Measurements from ENCODE around the gene GNLY.

The GNLY gene

DNA sequence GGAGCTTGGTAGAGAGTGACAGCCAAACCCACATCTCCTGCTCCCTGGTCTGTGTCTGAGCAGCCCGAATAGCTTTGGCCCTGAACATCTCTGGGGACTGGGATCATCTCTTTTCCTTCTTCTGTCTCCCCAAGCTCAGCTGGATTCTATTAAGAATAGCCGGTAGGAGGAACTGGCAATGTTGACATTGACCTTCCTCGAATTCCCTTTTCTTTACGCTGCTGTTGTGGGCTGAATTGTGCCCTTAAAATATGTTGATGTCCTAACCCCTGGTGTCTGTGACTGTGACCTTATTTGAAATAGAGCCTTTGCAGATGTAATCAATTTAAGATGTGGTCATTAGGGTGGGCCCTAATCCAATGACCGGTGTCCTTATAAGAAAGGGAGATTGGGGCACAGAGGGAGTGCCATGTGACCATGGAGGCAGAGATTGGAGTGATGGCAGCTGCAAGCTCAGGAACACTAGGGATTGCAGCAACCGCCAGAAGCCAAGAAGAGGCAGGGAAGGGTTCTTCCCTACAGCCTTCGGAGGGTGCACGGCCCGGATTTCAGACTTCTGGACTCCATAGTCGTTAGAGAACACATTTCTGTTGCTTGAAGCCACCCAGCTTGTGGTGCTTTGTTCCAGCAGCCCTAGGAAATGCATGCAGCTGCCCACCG lies 20.3 kb upstream of the GNLY start:
- H3K4me1 Mint-ChIP-seq = peaks cover under 1% of the 10 kb centered on the region
- H3K4me3 Mint-ChIP-seq = no peak overlapping the region
- no peak for ATAC-seq
- no peak for DNase-seq
- H3K27me3 Mint-ChIP-seq = no peaks in the 10 kb centered on the region
- no peak overlapping the region for H3K27ac Mint-ChIP-seq
- no peaks in the 10 kb centered on the region for H3K9me3 Mint-ChIP-seq

DNA sequence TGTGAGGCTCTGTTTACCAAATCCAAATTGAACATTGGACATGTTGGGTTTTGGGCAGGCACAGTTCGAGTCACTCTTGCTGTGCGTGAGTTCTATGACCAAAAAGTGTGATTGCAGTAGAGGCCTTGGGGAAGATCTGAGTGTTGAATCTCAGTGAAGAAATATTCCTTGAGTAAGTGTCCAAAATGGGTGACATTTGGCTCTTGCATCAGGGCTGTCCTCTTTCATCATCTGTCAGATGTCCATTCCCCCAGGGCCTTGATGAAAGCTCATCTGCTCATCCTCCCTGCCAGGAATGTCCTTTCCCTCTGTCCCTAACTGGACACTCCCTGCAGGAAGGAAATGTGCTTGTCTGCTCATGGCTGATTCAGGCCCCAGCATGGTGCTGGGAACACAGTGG lies 19.7 kb upstream of the GNLY start:
- Mint-ChIP-seq H3K4me3 (no peak overlapping the region), H3K9me3 (no peaks in the 10 kb centered on the region), H3K4me1 (peaks cover 5% of the 10 kb centered on the region), H3K27me3 (no peaks in the 10 kb centered on the region), H3K27ac (no peak overlapping the region)
- DNase-seq (no peak), ATAC-seq (no peak)

DNA sequence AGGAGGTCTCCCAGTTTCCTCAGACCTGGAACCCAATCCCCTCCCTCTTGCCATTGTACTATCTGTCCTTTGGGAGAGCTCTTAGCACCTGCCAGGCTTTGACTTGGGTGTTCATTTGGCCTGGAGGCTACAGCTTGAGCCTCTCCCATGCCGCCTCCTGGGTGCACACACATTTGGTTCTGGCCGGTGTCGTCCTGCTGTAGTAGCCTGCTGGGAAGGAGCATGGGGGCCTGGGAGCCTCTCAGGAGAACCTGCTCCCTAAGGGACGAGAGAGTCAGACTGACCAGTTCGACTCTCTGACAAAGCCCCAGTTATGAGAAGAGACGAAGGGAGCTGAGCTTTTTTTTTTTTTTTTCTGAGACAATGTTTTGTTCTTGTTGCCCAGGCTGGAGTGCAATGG lies 18.7 kb upstream of the GNLY start:
- Mint-ChIP-seq H3K4me3 (no peak overlapping the region), H3K9me3 (no peaks in the 10 kb centered on the region), H3K4me1 (peaks cover 5% of the 10 kb centered on the region)

DNA sequence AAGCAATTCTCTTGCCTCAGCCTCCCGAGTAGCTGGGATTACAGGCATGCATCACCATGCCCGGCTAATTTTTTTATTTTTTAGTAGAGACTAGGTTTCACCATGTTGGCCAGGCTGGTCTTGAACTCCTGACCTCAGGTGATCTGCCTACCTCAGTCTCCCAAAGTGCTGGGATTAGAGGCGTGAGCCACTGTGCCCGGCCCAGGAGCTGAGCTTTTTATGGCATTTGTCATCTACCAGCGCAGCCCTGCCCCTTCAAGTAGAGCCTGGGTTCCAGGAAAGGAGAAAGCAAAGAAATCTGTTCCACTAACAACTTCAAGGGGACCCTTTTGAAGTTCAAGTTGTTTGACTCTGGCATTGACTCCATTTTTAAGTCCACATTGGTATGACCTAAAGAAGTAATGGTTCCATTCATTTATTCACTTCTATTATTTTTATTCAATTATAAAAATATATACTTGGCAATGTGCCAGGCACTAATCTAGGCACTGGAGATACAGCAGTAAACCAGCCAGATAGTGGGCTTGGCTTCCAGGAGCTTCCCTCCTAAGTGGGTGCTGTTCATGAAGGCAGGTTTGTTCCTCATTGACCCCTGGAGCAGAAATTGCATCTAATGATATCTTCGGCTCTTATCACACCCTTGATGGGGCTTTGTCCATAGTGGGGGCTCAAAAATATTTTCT lies 18.2 kb upstream of the GNLY start:
- Mint-ChIP-seq H3K4me1 (peaks cover 11% of the 10 kb centered on the region), H3K4me3 (no peak overlapping the region), H3K27ac (no peak overlapping the region), H3K27me3 (peaks cover 5% of the 10 kb centered on the region), H3K9me3 (no peaks in the 10 kb centered on the region)
- no peak for DNase-seq
- ATAC-seq = no peak

More for the DNA sequence above, 18.7 kb upstream of the GNLY start:
- ATAC-seq (no peak), DNase-seq (no peak)
- H3K27me3 Mint-ChIP-seq = peaks cover 3% of the 10 kb centered on the region
- H3K27ac Mint-ChIP-seq = no peak overlapping the region

DNA sequence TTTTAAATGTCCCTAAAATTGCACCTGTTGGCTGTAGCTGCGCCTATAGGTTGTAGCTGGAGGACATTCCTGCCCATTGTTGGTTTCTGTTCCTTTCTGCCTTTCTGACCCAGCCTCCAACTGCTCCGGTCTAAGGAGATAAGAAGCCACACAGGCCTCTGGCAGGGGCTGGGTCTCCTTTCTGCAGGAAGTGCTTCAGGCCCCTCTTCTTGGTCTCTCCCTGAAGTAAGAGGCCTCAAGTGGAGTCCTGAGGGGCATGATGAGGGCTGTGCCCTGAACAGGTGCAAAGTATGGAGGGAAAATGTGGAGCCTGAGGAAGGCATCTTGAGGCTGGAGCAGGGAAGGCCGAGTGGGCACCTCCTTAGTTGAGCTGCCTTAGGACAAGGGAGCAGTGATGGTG lies 15.8 kb upstream of the GNLY start:
- Mint-ChIP-seq H3K9me3 (no peaks in the 10 kb centered on the region), H3K4me1 (peaks cover 18% of the 10 kb centered on the region), H3K27me3 (peaks cover 5% of the 10 kb centered on the region), H3K4me3 (no peak overlapping the region), H3K27ac (no peak overlapping the region)
- ATAC-seq = no peak
- no peak for DNase-seq

DNA sequence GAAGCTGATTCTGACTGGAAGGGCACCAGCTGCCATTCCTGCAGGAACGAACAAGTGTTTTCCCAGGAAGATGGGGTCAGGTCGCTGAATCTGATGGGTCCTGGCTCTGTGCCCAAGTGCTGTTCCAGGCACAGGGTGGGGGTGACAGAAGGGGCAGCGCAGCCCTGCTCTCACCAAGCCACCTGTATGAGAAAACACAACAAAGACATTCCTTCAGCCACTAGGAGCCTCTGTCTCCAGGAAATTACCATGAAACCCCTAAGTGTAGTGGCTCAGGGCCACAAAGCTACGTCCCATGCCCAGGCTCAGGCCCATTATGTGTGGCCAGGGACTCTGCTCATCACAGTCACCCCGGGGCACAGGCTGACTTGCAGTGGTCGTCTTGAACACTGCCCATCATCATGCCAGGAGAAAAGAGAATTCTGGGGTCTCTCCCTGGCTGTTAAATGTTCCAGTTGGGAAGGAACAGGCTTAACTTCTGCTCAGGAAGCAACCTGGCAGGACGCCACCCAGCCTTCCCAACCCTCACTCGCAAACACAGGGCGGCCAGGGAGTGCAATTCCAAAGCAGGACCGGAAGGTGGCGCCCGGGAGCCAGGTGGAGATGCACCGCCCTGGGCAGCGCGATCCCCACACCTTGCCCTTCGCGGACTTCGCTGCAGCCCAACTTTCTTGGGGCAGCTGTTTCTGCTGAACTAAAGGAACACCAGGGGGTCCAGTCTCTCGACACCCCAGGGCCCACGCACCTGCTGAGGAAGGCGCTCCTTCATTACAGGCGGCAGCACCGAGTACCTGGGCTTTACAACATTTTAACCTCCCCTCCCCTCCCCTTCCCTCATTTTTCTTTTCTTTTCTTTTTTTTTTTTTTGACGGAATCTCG lies 15.1 kb upstream of the GNLY start:
- ATAC-seq (peak; percentile 86), DNase-seq (peak; percentile 75 to 76)
- H3K27me3 Mint-ChIP-seq = peaks cover 5% of the 10 kb centered on the region
- H3K27ac Mint-ChIP-seq = no peak overlapping the region
- peak overlapping the region in 1 of 2 donors; percentile 30 for H3K4me3 Mint-ChIP-seq
- no peaks in the 10 kb centered on the region for H3K9me3 Mint-ChIP-seq
- peaks cover 18% of the 10 kb centered on the region for H3K4me1 Mint-ChIP-seq

DNA sequence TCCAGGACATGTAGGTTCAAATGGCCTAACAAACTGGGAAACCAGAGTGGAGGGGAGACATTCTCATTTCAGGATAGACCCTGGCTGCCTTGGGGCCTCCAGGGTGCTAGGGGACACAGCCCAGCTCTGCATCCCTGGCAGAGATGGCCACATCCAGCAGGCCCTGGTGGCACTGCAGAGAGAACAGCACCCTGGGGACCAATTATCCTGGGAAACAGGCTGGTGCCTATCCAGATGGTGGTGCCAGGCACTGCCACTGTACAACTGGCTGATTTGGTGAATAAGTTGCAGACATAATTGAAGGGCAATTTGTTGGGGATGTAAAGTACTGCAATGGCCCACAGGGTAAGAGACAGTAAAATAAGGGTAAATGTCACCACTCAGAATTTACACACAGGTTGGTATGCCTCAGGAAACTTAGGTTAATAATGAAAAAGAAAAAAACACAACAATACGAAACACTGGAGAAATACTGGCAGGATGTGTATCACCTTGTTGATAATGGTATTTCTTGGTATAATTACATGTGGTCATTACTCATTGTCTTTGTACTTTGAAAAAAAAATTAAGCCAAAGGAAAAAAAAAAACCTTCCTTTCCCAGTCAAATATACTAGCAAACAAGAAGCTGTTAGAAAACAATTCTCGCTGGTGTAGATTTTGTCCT lies 13.3 kb upstream of the GNLY start:
- peak overlapping the region; percentile 72 to 78 for H3K27ac Mint-ChIP-seq
- peak overlapping the region; percentile 17 to 29 for H3K4me3 Mint-ChIP-seq
- H3K27me3 Mint-ChIP-seq = peaks cover 5% of the 10 kb centered on the region
- ATAC-seq = peak; percentile 72
- H3K9me3 Mint-ChIP-seq = no peaks in the 10 kb centered on the region
- no peak for DNase-seq
- H3K4me1 Mint-ChIP-seq = peaks cover 18% of the 10 kb centered on the region

DNA sequence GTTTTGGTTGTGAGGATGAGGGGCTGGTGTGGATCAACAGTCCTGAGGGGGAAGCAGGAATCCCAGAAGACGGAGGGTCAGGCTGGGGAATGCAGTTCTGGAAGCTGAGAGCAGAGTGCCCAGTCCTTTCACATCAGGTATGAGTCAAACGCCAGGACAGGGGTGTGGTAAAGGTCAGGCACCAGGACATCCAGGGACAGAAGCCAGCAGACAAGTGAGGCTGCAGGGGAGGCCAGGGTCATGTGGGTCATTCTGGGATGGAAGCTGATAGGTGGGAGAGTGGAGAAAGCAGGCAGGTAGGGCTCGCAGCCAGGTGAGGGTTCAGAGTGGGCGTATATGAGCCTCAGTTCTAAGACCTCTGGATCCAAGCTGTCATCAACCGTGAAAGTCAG lies 12.8 kb upstream of the GNLY start:
- Mint-ChIP-seq H3K9me3 (no peaks in the 10 kb centered on the region), H3K27me3 (peaks cover 5% of the 10 kb centered on the region), H3K4me1 (peaks cover 18% of the 10 kb centered on the region), H3K4me3 (peak overlapping the region; percentile 17 to 29), H3K27ac (peak overlapping the region; percentile 72 to 78)
- DNase-seq = no peak
- ATAC-seq = no peak

DNA sequence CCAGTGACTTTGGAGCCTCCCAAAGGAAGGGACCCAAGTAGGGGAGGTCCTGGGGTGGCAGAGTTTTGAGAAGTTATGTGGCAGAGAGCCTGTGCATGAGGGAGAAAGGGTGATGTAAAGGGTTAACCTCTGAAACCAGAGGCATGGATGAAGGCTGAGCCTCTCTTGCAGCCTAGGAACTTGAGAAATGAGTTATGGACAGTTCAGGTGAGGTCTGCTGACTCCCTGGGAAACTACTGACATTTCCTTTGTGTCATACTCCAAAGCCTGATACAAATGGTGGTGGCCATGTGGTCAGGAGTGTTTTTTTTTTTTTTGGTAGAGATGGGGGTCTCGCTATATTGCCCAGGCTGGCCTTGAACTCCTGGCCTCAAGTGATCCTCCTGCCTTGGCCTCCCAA lies 12.4 kb upstream of the GNLY start:
- H3K4me1 Mint-ChIP-seq = peaks cover 18% of the 10 kb centered on the region
- ATAC-seq (peak; percentile 22), DNase-seq (no peak)
- peak overlapping the region in 1 of 2 donors; percentile 29 for H3K4me3 Mint-ChIP-seq
- no peak overlapping the region for H3K27ac Mint-ChIP-seq
- peaks cover 5% of the 10 kb centered on the region for H3K27me3 Mint-ChIP-seq
- no peaks in the 10 kb centered on the region for H3K9me3 Mint-ChIP-seq

DNA sequence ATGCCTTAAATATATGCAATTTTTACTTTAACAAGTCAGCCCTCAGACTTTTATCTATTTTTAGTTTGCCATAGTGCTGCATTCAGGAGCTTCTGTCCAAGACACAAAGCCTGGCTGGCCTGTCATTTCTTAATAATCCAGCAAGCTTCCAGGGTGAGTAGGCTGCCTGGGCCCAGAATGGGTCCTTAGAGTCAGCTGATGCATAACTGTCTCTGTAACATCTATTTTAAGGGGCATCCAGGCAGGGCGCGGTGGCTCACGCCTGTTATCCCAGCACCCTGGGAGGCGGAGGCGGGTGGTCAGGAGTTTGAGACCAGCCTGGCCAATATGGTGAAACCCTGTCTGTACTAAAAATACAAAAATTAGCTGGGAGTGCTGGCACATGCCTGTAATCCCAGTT lies 11.8 kb upstream of the GNLY start:
- DNase-seq = no peak
- peaks cover 5% of the 10 kb centered on the region for H3K27me3 Mint-ChIP-seq
- no peak for ATAC-seq
- peaks cover 18% of the 10 kb centered on the region for H3K4me1 Mint-ChIP-seq
- H3K27ac Mint-ChIP-seq = no peak overlapping the region
- no peak overlapping the region for H3K4me3 Mint-ChIP-seq
- H3K9me3 Mint-ChIP-seq = no peaks in the 10 kb centered on the region

DNA sequence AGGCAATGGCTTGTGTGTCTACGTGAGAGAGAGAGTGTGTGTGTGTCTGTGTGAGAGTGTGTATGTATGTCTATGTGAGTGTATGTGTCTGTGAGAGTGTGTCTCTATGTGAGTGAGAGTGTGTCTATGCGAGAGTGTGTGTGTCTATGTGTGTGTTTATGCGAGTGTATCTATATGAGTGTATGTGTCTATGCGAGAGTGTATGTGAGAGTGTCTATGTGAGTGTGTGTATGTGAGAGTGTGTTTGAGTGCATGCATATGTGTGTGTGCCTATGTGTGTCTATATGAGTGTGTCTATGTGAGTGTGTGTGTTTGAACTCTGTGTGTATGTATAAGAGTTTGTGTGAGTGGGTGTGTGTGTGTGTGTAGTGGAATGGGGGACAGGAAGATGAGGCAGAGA lies 9.8 kb upstream of the GNLY start:
- DNase-seq = no peak
- ATAC-seq = no peak
- Mint-ChIP-seq H3K9me3 (no peaks in the 10 kb centered on the region), H3K27me3 (peaks cover 5% of the 10 kb centered on the region), H3K27ac (no peak overlapping the region), H3K4me3 (no peak overlapping the region), H3K4me1 (peaks cover 12% of the 10 kb centered on the region)

DNA sequence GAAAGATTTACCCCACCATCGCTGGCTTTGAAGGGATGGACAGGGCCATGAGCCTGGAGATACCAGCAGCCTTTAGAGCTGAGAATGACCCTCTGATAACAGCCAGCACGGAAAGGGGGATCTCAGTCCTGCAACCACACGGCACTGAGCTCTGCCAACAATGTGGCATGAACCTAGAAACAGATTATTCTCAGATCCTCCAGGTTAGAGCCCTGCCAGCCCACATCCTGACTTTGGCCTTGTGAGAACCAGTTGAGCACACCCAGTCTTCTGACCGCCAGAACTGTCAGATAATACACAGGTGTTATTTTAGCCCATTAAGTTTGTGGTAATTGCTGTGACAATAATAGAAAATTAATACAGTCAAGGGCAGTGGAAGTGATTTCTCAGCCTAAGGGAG lies 9.4 kb upstream of the GNLY start:
- DNase-seq (no peak), ATAC-seq (no peak)
- peaks cover 12% of the 10 kb centered on the region for H3K4me1 Mint-ChIP-seq
- no peaks in the 10 kb centered on the region for H3K9me3 Mint-ChIP-seq
- no peak overlapping the region for H3K27ac Mint-ChIP-seq
- H3K4me3 Mint-ChIP-seq = no peak overlapping the region
- H3K27me3 Mint-ChIP-seq = peaks cover 5% of the 10 kb centered on the region

DNA sequence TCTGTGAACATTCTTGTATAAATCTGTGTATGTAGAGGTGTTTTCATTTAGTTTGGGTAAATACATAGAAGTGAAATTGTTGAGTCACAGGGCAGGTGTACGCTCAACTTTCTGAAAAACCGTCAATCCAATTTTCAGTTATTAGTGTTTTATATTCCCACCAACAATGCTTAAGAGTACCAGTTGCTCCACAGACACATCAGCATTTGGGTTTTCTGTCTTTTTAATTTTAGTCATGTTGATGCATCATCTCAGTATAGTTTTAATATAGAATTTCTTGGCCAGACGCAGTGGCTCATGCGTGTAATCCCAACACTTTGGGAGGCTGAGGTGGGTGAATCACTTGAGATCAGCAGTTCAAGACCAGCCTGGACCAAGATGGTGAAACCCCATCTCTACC lies 3.2 kb upstream of the GNLY start:
- peak overlapping the region in 1 of 2 donors; percentile 42 for H3K27ac Mint-ChIP-seq
- H3K9me3 Mint-ChIP-seq = no peaks in the 10 kb centered on the region
- no peak overlapping the region for H3K4me3 Mint-ChIP-seq
- DNase-seq (no peak), ATAC-seq (no peak)
- no peaks in the 10 kb centered on the region for H3K27me3 Mint-ChIP-seq
- peaks cover 28% of the 10 kb centered on the region for H3K4me1 Mint-ChIP-seq

DNA sequence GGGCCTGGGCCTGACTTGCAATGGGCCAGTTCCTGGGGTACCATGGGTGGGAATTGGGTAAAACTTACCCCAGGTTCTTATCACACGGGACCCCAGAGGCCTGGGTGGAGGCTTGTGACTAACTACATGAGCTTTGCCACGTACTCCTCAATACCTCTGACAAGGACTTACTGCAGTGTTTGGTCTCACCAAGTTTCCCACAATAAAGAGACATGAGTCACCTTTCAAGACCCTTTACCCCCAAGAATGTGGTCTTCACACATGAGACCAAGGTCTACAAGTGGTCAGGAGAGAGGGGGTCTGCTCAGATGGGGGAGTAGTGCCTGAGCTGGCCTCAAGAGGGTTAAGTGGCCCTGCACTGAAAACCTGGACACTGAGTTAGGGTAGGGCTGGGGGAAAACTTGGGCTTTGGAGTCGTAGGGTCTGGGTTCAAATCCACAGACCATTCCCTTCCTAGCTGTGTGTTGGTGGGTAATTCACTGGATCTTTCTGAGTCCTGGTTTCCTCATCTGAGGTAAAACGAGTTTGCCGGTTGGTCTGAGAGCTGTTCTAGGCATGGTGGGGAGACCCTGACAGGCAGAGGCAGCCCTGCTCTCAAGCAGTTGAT lies 2.0 kb upstream of the GNLY start:
- DNase-seq (no peak), ATAC-seq (peak; percentile 56)
- no peak overlapping the region for H3K27ac Mint-ChIP-seq
- H3K4me1 Mint-ChIP-seq = peaks cover 28% of the 10 kb centered on the region
- no peak overlapping the region for H3K4me3 Mint-ChIP-seq
- H3K27me3 Mint-ChIP-seq = no peaks in the 10 kb centered on the region
- H3K9me3 Mint-ChIP-seq = no peaks in the 10 kb centered on the region

DNA sequence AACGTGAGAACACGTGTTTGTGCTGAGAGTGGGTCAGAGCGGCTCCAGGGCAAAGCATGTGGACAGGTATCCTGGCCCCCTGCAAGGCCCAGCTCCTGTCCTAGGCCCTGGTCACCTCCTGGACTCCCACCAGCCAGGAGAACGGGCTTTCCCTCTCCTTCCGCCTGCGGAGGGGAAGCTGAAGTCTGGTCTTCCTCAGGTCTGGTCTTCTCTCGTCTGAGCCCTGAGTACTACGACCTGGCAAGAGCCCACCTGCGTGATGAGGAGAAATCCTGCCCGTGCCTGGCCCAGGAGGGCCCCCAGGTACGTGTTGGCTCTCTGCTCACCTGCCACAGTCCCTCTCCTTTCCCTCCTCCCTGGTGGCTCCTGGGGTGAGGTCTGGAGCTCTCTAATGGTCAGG lies 963 bp downstream of the GNLY start:
- Mint-ChIP-seq H3K9me3 (no peaks in the 10 kb centered on the region), H3K4me3 (no peak overlapping the region), H3K27ac (no peak overlapping the region), H3K4me1 (peaks cover 36% of the 10 kb centered on the region), H3K27me3 (no peaks in the 10 kb centered on the region)
- ATAC-seq = no peak
- DNase-seq = no peak

Data from stimulated activated naive CD8-positive, alpha-beta T cell treated with anti-CD3 and anti-CD28 coated beads, Interleukin-15, amount 100 ng/mL, for 72 hours (primary cell).